ENCODE results near the gene PCDHGA8.
"Not testable (repeated sequence)": the region's sequence is repeated elsewhere in the genome, so short reads cannot be mapped to it uniquely, and the experiment has no call there.

Gene PCDHGA8

DNA sequence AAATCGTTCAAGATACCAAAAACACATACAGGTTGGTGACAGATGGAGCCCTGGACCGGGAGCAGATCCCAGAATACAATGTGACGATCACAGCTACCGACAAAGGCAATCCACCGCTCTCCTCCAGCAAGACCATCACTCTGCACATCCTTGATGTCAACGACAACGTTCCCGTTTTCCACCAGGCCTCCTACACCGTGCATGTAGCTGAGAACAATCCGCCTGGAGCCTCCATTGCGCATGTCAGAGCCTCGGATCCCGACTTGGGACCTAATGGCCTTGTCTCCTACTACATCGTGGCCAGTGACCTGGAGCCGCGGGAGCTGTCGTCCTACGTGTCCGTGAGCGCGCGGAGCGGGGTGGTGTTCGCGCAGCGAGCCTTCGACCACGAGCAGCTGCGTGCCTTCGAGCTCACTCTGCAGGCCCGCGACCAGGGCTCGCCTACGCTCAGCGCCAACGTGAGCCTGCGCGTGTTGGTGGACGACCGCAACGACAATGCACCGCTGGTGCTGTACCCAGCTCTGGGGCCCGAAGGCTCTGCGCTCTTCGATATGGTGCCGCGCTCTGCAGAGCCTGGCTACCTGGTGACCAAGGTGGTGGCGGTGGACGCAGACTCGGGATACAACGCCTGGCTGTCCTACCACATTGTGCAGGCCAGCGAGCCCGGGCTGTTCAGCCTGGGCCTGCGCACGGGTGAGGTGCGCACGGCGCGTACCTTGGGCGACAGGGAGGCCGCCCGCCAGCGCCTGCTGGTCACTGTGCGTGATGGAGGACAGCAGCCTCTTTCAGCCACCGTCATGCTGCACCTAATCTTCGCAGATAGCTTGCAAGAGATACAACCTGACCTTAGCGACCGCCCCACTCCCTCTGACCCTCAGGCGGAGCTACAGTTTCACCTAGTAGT lies 20.6 kb upstream of the PCDHGA8 start:
- no peak for DNase-seq

DNA sequence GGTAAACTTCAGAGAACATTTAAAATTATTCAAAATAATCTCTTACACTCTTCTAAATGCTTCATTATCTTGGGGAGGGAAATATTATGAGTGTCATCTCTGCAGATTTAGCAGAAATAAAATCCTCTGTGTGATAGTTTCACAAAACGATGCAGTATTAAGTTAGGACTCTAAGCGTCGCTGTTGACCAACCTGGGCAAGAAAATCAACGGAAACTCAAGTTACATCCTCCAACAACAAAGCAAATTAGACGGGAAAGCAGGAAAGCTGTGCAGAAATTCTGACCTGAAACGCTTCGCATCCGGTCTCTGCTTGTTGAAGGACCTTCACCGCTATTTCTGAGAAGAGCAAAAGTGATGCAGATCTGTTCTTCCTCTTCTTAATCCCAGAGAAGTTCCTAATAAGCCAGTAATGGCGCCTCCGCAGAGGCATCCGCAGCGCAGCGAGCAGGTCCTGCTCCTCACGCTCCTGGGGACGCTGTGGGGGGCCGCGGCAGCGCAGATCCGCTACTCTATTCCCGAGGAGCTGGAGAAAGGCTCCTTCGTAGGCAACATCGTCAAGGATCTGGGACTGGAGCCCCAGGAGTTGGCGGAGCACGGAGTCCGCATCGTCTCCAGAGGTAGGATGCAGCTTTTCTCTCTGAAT lies 18.6 kb upstream of the PCDHGA8 start, which contains the start of gene PCDHGA6:
Gene PCDHGA6 (plus strand): TSS at position 219 of the 645 bp plus-strand sequence. CDS start 193 bp downstream, at position 412.
- DNase-seq, result peak; percentile 25

DNA sequence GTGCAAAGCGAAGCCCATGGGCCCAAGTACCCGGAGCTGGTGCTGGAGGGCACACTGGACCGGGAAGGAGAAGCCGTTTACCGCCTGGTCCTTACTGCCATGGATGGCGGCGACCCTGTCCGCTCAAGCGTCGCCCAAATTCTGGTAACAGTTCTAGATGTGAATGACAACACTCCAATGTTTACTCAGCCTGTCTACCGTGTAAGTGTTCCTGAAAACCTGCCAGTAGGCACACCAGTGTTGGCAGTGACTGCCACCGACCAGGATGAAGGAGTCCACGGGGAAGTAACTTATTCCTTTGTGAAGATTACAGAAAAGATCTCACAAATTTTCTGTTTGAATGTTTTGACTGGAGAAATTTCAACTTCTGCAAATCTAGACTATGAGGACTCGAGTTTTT lies 17.8 kb upstream of the PCDHGA8 start:
- DNase-seq, result no peak

DNA sequence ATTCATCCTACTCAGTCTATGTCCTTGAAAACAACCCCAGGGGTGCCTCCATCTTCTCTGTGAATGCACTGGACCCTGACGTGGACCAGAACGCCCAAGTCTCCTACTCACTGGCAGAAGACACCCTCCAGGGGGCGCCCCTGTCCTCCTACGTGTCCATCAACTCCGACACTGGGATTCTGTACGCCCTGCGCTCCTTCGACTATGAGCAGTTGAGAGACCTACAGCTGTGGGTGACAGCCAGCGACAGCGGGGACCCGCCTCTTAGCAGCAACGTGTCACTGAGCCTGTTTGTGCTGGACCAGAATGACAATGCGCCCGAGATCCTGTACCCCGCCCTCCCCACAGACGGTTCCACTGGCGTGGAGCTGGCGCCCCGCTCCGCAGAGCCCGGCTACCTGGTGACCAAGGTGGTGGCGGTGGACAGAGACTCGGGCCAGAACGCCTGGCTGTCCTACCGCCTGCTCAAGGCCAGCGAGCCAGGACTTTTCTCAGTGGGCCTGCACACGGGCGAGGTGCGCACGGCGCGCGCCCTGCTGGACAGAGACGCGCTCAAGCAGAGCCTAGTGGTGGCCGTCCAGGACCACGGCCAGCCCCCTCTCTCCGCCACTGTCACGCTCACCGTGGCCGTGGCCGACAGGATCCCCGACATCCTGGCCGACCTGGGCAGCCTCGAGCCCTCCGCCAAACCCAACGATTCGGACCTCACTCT lies 16.8 kb upstream of the PCDHGA8 start:
- DNase-seq, result peak; percentile 11

DNA sequence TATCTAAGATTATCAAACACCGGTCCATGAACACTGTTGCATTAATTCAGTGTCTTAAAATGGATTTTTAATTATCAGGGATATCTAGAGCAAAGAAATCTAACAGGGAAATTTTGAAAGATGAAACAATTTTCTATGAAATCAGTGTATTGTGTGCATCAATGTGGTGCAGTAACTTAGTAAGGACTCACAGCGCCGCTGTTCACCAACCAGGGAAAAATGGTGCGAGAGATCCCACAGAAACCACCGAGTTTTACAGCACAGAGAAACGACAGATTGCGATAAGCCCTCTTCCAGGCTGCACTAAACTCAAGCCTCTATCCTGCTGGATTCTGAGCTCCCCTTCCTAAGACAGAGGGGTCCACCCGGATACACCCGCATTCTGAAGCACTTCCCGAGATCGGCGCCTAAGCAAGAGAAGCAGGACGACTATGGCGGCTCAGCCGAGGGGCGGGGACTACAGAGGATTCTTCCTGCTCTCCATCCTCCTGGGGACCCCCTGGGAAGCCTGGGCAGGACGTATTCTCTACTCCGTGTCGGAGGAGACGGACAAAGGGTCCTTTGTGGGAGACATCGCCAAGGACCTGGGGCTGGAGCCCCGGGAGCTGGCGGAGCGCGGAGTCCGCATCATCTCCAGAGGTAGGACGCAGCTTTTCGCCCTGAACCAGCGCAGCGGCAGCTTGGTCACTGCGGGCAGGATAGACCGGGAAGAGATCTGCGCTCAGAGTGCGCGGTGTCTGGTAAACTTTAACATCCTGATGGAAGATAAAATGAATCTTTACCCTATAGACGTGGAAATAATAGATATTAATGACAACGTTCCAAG lies 9.8 kb upstream of the PCDHGA8 start, which contains the start of gene PCDHGA7:
Gene PCDHGA7 (plus strand): TSS at position 274 of the 826 bp plus-strand sequence. CDS start 158 bp downstream, at position 432.
- DNase-seq, result no peak

DNA sequence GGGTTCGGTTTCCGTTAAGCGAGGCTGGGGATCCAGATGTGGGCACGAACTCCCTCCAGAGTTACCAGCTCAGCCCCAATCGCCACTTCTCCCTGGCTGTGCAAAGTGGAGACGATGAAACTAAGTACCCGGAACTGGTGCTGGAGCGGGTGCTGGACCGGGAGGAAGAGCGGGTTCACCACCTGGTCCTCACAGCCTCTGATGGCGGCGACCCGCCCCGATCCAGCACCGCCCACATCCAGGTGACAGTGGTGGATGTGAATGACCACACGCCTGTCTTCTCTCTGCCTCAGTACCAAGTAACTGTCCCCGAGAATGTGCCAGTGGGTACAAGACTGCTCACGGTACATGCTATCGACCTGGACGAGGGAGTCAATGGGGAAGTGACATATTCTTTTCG lies 9.1 kb upstream of the PCDHGA8 start:
- no peak for DNase-seq

DNA sequence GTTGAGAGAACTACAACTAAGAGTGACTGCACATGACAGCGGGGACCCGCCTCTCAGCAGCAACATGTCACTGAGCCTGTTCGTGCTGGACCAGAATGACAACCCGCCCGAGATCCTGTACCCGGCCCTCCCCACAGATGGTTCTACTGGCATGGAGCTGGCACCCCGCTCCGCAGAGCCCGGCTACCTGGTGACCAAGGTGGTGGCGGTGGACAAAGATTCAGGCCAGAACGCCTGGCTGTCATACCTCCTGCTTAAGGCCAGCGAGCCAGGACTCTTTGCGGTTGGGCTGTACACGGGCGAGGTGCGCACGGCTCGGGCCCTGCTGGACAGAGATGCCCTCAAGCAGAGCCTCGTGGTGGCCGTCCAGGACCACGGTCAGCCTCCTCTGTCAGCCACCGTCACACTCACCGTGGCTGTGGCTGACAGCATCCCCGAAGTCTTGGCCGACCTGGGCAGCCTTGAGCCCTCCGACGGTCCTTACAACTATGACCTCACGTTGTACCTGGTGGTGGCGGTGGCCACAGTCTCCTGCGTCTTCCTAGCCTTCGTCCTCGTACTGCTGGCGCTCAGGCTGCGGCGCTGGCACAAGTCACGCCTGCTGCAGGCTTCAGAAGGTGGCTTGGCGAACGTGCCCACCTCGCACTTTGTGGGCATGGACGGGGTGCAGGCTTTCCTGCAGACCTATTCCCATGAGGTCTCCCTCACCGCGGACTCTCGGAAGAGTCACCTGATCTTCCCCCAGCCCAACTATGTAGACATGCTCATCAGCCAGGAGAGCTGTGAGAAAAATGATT lies 7.8 kb upstream of the PCDHGA8 start:
- no peak for DNase-seq

DNA sequence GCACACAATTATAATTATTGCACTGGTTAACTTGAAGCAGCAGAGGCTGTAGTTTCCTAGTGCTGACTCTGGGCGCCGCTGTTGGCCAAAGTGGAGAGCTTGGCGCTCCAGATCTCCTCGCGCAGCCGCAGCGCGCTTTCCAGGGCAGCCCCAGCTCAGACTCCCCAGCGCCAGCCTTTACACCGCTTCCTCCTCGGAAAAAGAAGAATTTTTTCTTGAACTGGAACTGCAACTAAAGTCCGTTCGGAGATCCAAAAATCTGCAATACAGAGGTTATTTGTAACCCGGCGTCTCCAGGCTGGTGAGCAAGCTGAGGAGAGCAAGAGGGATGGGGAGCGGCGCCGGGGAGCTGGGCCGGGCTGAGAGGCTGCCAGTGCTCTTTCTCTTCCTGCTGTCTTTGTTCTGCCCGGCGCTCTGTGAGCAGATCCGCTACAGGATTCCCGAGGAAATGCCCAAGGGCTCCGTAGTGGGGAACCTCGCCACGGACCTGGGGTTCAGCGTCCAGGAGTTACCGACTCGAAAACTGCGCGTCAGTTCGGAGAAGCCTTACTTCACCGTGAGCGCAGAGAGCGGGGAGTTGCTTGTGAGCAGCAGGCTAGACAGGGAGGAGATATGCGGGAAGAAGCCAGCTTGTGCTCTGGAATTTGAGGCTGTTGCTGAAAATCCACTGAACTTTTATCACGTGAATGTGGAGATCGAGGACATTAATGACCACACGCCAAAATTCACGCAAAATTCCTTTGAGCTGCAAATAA lies 4.7 kb upstream of the PCDHGA8 start, which contains the start of gene PCDHGB4:
Gene PCDHGB4 (plus strand): TSS at position 142 of the 755 bp plus-strand sequence. CDS start 187 bp downstream, at position 329.
- not testable (repeated sequence) for DNase-seq

DNA sequence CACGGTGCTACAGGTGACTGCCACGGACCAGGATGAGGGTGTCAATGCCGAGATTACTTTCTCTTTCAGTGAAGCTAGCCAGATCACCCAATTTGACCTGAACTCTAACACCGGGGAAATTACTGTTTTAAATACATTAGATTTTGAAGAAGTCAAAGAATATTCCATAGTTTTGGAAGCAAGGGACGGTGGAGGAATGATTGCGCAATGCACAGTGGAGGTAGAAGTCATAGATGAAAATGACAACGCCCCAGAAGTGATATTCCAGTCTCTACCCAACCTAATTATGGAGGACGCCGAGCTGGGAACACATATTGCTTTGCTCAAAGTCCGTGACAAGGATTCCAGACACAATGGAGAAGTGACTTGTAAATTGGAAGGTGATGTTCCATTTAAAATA lies 3.8 kb upstream of the PCDHGA8 start:
- DNase-seq, result no peak

DNA sequence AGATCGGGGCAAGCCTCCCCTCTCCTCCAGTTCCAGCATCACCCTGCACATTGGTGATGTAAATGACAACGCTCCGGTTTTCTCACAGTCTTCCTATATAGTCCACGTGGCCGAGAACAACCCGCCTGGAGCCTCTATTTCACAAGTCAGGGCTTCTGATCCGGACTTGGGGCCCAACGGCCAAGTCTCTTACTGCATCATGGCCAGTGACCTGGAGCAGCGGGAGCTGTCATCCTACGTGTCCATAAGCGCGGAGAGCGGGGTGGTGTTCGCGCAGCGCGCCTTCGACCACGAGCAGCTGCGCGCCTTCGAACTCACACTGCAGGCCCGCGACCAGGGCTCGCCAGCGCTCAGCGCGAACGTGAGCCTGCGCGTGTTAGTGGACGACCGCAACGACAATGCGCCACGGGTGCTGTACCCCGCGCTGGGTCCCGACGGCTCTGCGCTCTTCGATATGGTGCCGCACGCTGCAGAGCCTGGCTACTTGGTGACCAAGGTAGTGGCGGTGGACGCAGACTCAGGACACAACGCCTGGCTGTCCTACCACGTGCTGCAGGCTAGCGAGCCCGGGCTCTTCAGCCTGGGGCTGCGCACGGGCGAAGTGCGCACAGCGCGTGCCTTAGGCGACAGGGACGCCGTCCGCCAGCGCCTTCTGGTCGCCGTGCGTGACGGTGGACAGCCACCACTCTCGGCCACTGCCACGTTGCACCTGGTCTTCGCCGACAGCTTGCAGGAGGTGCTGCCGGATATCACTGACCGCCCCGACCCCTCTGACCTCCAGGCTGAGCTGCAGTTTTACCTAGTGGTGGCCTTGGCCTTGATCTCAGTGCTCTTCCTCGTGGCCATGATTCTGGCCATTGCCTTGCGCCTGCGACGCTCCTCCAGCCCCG lies 3.0 kb upstream of the PCDHGA8 start:
- no peak for DNase-seq

DNA sequence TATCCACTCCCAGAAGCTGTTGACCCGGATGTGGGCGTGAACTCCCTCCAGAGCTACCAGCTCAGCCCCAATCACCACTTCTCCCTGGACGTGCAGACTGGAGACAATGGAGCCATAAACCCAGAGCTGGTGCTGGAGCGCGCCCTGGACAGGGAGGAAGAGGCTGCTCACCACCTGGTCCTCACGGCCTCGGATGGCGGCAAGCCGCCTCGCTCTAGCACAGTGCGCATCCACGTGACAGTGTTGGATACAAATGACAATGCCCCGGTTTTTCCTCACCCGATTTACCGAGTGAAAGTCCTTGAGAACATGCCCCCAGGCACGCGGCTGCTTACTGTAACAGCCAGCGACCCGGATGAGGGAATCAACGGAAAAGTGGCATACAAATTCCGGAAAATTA lies 834 bp downstream of the PCDHGA8 start:
- DNase-seq, result no peak

DNA sequence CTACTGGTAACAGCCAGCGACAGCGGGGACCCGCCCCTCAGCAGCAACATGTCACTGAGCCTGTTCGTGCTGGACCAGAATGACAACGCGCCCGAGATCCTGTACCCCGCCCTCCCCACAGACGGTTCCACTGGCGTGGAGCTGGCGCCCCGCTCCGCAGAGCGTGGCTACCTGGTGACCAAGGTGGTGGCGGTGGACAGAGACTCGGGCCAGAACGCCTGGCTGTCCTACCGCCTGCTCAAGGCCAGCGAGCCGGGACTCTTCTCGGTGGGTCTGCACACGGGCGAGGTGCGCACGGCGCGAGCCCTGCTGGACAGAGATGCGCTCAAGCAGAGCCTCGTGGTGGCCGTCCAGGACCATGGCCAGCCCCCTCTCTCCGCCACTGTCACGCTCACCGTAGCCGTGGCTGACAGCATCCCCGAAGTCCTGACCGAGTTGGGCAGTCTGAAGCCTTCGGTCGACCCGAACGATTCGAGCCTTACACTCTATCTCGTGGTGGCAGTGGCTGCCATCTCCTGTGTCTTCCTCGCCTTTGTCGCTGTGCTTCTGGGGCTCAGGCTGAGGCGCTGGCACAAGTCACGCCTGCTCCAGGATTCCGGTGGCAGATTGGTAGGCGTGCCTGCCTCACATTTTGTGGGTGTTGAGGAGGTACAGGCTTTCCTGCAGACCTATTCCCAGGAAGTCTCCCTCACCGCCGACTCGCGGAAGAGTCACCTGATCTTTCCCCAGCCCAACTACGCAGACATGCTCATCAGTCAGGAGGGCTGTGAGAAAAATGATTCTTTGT lies 2.2 kb downstream of the PCDHGA8 start:
- DNase-seq, result not testable (repeated sequence)

DNA sequence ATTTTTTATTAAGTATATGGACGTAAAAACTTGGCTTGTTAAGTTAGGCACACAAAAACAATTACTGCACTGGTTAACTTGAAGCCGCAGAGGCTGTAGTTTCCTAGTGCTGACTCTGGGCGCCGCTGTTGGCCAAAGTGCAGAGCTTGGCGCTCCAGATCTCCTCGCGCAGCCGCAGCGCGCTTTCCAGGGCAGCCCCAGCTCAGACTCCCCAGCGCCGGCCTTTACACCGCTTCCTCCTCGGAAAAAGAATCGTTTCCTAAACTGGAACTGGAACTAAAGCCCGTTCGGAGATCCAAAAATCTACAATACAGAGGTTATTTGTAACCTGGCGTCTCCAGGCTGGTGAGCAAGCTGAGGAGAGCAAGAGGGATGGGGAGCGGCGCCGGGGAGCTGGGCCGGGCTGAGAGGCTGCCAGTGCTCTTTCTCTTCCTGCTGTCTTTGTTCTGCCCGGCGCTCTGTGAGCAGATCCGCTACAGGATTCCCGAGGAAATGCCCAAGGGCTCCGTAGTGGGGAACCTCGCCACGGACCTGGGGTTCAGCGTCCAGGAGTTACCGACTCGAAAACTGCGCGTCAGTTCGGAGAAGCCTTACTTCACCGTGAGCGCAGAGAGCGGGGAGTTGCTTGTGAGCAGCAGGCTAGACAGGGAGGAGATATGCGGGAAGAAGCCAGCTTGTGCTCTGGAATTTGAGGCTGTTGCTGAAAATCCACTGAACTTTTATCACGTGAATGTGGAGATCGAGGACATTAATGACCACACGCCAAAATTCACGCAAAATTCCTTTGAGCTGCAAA lies 5.5 kb downstream of the PCDHGA8 start, which contains the start of gene PCDHGB5:
Gene PCDHGB5 (plus strand): TSS at position 192 of the 796 bp plus-strand sequence. CDS start 181 bp downstream, at position 373.
- DNase-seq, result not testable (repeated sequence)

DNA sequence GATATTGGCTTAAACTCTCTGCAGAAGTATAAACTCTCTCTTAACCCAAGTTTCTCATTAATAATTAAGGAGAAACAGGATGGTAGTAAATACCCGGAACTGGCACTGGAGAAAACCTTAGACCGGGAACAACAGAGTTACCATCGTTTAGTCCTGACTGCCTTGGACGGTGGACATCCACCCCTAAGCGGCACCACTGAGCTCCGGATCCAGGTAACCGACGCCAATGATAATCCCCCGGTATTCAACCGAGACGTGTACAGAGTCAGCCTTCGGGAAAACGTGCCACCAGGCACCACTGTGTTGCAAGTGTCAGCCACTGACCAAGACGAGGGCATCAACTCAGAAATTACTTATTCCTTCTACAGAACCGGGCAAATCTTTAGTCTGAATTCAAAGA lies 6.2 kb downstream of the PCDHGA8 start:
- DNase-seq, result no peak

DNA sequence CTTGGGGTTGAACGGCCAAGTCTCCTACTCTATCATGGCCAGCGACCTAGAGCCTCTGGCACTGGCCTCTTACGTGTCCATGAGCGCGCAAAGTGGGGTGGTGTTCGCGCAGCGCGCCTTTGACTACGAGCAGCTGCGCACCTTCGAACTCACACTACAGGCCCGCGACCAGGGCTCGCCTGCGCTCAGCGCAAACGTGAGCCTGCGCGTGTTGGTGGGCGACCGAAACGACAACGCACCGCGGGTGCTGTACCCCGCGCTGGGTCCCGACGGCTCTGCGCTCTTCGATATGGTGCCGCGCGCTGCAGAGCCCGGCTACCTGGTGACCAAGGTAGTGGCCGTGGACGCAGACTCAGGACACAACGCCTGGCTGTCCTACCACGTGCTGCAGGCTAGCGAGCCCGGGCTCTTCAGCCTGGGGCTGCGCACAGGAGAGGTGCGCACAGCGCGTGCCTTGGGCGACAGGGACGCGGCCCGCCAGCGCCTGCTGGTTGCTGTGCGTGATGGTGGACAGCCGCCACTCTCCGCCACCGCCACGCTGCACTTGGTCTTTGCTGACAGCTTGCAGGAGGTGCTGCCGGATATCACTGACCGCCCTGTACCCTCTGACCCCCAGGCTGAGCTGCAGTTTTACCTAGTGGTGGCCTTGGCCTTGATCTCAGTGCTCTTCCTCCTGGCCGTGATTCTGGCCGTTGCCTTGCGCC lies 7.3 kb downstream of the PCDHGA8 start:
- no peak for DNase-seq

DNA sequence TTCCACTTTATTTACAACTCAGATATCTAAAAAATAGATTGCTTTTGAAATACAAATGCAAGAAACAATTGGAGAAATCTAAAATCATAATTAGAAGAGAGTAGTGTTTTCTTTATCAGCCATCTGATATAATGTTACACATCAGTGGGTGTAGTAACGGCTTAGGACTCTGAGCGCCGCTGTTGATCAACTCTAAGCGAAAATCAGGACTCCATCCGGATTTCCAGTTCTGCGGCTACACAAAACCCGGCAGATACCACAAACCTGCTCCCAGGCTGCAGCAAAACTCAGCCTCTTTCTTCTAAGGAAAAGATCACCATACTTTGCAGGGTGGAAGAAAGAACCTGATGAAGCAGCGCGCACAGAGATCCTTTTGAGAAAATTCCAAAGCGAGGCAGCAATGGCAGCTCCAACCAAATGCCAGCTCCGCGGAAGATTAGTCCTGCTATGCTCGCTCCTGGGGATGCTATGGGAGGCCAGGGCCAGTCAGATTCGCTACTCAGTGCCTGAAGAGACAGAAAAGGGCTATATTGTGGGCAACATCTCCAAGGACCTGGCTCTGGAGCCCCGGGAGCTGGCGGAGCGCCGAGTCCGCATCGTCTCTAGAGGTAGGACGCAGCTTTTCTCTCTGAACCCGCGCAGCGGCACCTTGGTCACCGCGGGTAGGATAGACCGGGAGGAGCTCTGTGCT lies 10.3 kb downstream of the PCDHGA8 start, which contains the start of gene PCDHGA9:
Gene PCDHGA9 (plus strand): TSS at position 226 of the 691 bp plus-strand sequence. CDS start 175 bp downstream, at position 401.
- peak; percentile 73 for DNase-seq

All from NCI-H69 (cell line).